Erythroblast (primary cell): ENCODE measurements around the gene PSAPL1.

Experiments used
- GATA1 ChIP-seq: IDR thresholded peaks from 2 replicates; pipeline ENCODE4 v1.6.1; 2011; ENCODE audit warnings: low read depth, mild to moderate bottlenecking, control low read depth, low read length, moderate library complexity
- POLR2A ChIP-seq: IDR thresholded peaks from 2 replicates; pipeline ENCODE4 v1.6.1; 2011; ENCODE audit warnings: mild to moderate bottlenecking, low read length

- TF ChIP-seq POLR2A: no peak
- TF ChIP-seq GATA1: no peak
Measured at GRCh38 chr4:7411896-7412553, 22.7 kb downstream of the PSAPL1 start.
